ENCODE measurements around the gene KDM6B. TPM values are rescaled to one million over a fixed set of nuclear protein-coding genes. Genes with fewer than 3 reads are reported as not detected.

KDM6B gene
- total and polyA plus RNA-seq, 5 donors, result 18.6 to 28.1 (median 27.0) TPM

DNA sequence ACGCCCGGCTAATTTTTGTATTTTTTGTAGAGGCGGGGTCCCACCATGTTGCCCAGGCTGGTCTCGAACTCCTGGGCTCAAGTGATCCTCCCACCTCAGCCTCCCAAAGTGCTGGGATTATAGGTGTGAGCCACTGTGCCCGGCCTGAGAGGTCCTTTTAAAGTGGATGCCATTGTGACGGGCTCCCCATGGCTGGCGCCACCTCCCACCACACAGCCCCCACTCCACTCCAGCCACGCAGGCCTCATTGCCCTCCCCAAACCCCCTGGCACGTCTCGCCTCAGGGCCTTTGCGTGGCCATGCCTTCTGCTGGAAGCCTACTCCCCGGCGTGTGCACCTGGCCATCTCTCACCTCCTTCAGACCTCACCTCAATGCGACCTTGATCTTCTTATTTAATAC lies 11.9 kb upstream of the KDM6B start:
- ATAC-seq, result no peak
- no peak for DNase-seq
- intact Hi-C loops (cut with DNase I), result loop anchor here in 2 of 4 donors (2.0 to 5.0 kb wide), 4 partner anchors 31 to 170 kb away; no protein-coding TSS in a partner anchor
- H3K4me3 ChIP-seq (ENCODE audit: low read length), result no peak overlapping the region
- H3K9me3 ChIP-seq (ENCODE audit: control insufficient read depth, low read length), result no peaks in the 10 kb centered on the region
- H3K27me3 ChIP-seq (ENCODE audit: control insufficient read depth, insufficient read depth), result no peaks in the 10 kb centered on the region
- WGBS, result 76% methylated on average over 14 of the region's 14 CpGs
- no peak overlapping the region for H3K27ac ChIP-seq (ENCODE audit: low read length)
- H3K4me1 ChIP-seq (ENCODE audit: control insufficient read depth, insufficient read depth, low read length), result no peaks in the 10 kb centered on the region

GRCh38 chr17:7823581-7824001 lies 10.4 kb upstream of the KDM6B start:
- no peak overlapping the region for H3K4me3 ChIP-seq (ENCODE audit: low read length)
- no peaks in the 10 kb centered on the region for H3K27me3 ChIP-seq (ENCODE audit: control insufficient read depth, insufficient read depth)
- no peaks in the 10 kb centered on the region for H3K9me3 ChIP-seq (ENCODE audit: control insufficient read depth, low read length)
- no peak overlapping the region for H3K27ac ChIP-seq (ENCODE audit: low read length)
- DNase-seq, result no peak
- intact Hi-C loops (cut with DNase I), result loop anchor here in 2 of 4 donors (2.0 to 5.0 kb wide), 4 partner anchors 29 to 169 kb away; no protein-coding TSS in a partner anchor
- WGBS, result 90% methylated on average over 20 of the region's 20 CpGs
- no peak for ATAC-seq
- no peaks in the 10 kb centered on the region for H3K4me1 ChIP-seq (ENCODE audit: control insufficient read depth, insufficient read depth, low read length)

GRCh38 chr17:7824021-7824924 lies 9.7 kb upstream of the KDM6B start:
- Histone ChIP-seq H3K27me3 (ENCODE audit: control insufficient read depth, insufficient read depth) (no peaks in the 10 kb centered on the region), H3K9me3 (ENCODE audit: control insufficient read depth, low read length) (no peaks in the 10 kb centered on the region), H3K27ac (ENCODE audit: low read length) (no peak overlapping the region), H3K4me3 (ENCODE audit: low read length) (no peak overlapping the region), H3K4me1 (ENCODE audit: control insufficient read depth, insufficient read depth, low read length) (no peaks in the 10 kb centered on the region)
- intact Hi-C loops (cut with DNase I), result loop anchor here in 2 of 4 donors (5.0 kb wide), 3 partner anchors 82 to 168 kb away; no protein-coding TSS in a partner anchor
- WGBS, result 84% methylated on average over 9 of the region's 9 CpGs
- ATAC-seq (no peak), DNase-seq (no peak)

- intact Hi-C loops (cut with DNase I), result no loop called here
- DNase-seq (no peak), ATAC-seq (peak; percentile 25 to 33)
- Histone ChIP-seq H3K4me1 (ENCODE audit: control insufficient read depth, insufficient read depth, low read length) (no peaks in the 10 kb centered on the region), H3K9me3 (ENCODE audit: control insufficient read depth, low read length) (no peaks in the 10 kb centered on the region), H3K27me3 (ENCODE audit: control insufficient read depth, insufficient read depth) (no peaks in the 10 kb centered on the region), H3K27ac (ENCODE audit: low read length) (no peak overlapping the region), H3K4me3 (ENCODE audit: low read length) (no peak overlapping the region)
- 28% methylated on average over 12 of the region's 12 CpGs for WGBS
Observed at GRCh38 chr17:7825206-7825990, 8.6 kb upstream of the KDM6B start.

DNA sequence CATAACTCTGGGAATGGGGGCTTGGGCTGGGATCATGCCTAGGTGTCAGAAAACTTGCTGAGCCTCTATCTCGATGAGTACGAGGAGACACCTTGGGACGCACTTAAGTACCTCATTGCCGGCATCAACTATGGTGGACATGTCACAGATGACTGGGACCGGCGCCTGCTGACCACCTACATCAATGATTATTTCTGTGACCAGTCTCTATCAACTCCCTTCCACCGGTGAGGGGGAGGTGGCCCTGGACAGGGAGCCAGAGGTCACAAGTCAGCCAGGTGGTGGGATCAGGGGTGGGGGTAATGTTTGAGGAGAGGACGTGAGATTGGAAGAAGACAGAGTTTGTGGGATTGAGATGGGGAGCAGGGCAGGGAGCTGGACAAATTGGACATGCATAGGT lies 3.4 kb upstream of the KDM6B start:
- no peak for DNase-seq
- H3K4me3 ChIP-seq (ENCODE audit: low read length), result no peak overlapping the region
- intact Hi-C loops (cut with DNase I), result no loop called here
- no peak for ATAC-seq
- H3K4me1 ChIP-seq (ENCODE audit: control insufficient read depth, insufficient read depth, low read length), result no peaks in the 10 kb centered on the region
- H3K9me3 ChIP-seq (ENCODE audit: control insufficient read depth, low read length), result no peaks in the 10 kb centered on the region
- no peak overlapping the region for H3K27ac ChIP-seq (ENCODE audit: low read length)
- WGBS, result 87% methylated on average over 8 of the region's 8 CpGs
- H3K27me3 ChIP-seq (ENCODE audit: control insufficient read depth, insufficient read depth), result no peaks in the 10 kb centered on the region

DNA sequence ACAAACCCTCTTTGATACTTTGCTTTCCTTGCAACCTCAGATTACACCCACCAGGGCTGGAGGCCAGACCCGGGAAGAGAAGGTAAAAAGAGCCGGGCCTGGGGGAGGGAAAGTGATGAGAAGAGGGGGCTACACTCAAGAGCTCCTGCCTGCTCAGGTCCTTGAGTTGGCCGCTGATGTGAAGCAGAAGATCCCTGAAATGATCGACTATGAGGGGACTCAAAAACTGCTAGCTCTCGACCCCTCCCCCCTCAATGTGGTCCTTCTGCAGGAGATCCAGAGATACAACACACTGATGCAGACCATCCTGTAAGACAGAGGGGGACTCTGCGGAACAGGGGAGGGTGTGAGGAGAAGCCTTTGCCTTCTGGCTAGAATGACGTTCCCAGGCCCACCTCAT lies 2.8 kb upstream of the KDM6B start:
- Histone ChIP-seq H3K4me1 (ENCODE audit: control insufficient read depth, insufficient read depth, low read length) (no peaks in the 10 kb centered on the region), H3K9me3 (ENCODE audit: control insufficient read depth, low read length) (no peaks in the 10 kb centered on the region), H3K27ac (ENCODE audit: low read length) (no peak overlapping the region), H3K27me3 (ENCODE audit: control insufficient read depth, insufficient read depth) (no peaks in the 10 kb centered on the region), H3K4me3 (ENCODE audit: low read length) (no peak overlapping the region)
- no peak for DNase-seq
- ATAC-seq, result no peak
- WGBS, result 80% methylated on average over 7 of the region's 7 CpGs
- intact Hi-C loops (cut with DNase I), result no loop called here

GRCh38 chr17:7832431-7832830 lies 1.6 kb upstream of the KDM6B start:
- 86% methylated on average over 10 of the region's 10 CpGs for WGBS
- no peak overlapping the region for H3K4me3 ChIP-seq (ENCODE audit: low read length)
- intact Hi-C loops (cut with DNase I), result no loop called here
- H3K4me1 ChIP-seq (ENCODE audit: control insufficient read depth, insufficient read depth, low read length), result peaks cover 5% of the 10 kb centered on the region
- DNase-seq (no peak), ATAC-seq (no peak)
- no peaks in the 10 kb centered on the region for H3K27me3 ChIP-seq (ENCODE audit: control insufficient read depth, insufficient read depth)
- H3K27ac ChIP-seq (ENCODE audit: low read length), result no peak overlapping the region
- no peaks in the 10 kb centered on the region for H3K9me3 ChIP-seq (ENCODE audit: control insufficient read depth, low read length)

DNA sequence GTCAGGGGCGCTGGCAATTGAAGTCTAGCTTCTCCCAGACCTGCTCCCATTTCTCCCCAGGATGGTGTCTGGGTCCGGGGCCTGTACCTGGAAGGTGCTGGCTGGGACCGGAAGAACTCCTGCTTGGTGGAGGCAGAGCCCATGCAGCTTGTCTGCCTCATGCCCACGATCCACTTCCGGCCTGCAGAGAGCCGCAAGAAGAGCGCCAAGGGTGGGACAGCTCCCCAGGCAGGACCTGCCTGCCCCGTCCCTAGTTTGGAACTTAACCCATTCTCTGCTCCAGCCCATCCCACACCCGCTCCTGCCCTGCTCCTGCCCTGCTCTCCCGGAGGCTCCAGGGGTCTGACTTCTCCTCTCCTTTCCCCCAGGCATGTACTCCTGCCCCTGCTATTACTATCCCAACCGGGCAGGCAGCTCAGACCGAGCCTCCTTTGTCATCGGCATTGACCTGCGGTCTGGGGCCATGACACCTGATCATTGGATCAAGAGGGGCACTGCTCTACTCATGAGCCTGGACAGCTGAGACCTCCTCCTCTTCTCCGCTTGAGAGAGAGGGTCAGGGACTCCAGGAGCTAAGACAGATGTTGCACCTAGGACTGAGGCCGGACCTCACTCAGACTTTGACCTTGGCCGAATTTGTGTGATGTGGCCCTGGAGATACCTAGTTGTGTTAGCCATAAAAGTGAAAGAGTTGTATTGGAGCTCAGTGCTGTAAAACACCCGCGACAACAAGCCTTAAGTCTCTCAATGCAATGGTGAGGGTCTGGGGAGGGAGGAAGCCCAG lies 814 bp upstream of the KDM6B start:
- intact Hi-C loops (cut with DNase I), result no loop called here
- peak in 2 of 3 donors; percentile 49 to 67 for DNase-seq
- WGBS, result 48% methylated on average over 19 of the region's 19 CpGs
- H3K9me3 ChIP-seq (ENCODE audit: control insufficient read depth, low read length), result no peaks in the 10 kb centered on the region
- no peaks in the 10 kb centered on the region for H3K27me3 ChIP-seq (ENCODE audit: control insufficient read depth, insufficient read depth)
- H3K4me3 ChIP-seq (ENCODE audit: low read length), result no peak overlapping the region
- H3K27ac ChIP-seq (ENCODE audit: low read length), result peak overlapping the region; percentile 92
- no peak for ATAC-seq
- peaks cover 5% of the 10 kb centered on the region for H3K4me1 ChIP-seq (ENCODE audit: control insufficient read depth, insufficient read depth, low read length)

GRCh38 chr17:7834542-7834956 lies 532 bp downstream of the KDM6B start:
- H3K4me1 ChIP-seq (ENCODE audit: control insufficient read depth, insufficient read depth, low read length), result peaks cover 7% of the 10 kb centered on the region
- peak; percentile 20 to 41 for ATAC-seq
- intact Hi-C loops (cut with DNase I), result loop anchor here in 1 of 4 donors (2.0 kb wide), 1 partner anchor 22 kb away; the partner anchor contains the start of gene NAA38
- DNase-seq, result peak; percentile 75 to 90 (median 87)
- H3K4me3 ChIP-seq (ENCODE audit: low read length), result peak overlapping the region; percentile 94
- peak overlapping the region; percentile 100 for H3K27ac ChIP-seq (ENCODE audit: low read length)
- no peaks in the 10 kb centered on the region for H3K9me3 ChIP-seq (ENCODE audit: control insufficient read depth, low read length)
- H3K27me3 ChIP-seq (ENCODE audit: control insufficient read depth, insufficient read depth), result no peaks in the 10 kb centered on the region
- under 1% methylated on average over 20 of the region's 20 CpGs for whole genome bisulfite sequencing

DNA sequence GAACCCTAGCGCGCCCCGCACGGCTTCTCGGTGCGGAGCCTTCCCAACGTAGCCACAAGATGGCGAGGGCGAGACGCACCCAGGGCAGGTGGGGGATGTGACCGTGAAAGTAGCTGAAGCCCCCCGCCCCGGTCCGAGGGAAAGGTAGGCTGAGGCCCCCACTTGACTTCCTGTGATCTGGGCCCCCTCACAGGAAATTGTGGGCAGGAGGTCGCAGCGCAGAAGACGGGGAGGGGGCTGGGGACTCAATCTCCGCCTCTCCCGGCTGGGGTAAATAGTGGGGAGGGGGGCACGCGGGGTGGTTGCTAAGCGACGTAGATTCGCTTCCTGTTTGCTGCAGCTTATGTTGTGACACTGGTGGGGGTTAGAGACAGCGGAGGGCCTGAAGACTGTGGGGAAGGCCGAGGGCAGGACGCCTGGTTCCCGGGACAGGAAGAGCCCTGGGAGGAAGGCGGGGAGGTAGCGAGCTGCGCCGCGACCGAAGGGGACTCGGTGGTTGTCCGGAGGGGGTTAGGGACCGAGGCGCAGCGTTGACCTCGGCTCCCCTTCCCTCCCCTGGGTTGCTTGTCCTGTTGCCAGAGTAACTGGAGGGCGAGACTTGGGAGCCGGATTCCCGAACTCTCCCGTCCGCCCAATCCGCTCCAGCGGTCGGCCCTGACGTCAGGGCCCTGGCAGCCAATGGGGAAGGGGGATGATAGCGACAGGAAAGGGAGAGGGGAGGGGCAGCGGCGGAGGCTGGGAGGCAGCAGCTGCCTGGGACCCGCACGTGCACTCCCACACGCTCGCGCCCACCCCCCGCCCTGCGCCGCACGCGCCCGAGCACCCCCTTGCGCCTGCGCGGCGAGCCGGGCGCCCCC lies 1.2 kb downstream of the KDM6B start:
- ATAC-seq (peak; percentile 81 to 83), DNase-seq (peak; percentile 97 to 99 (median 99))
- intact Hi-C loops (cut with DNase I), result loop anchor here in 1 of 4 donors (2.0 kb wide), 1 partner anchor 22 kb away; the partner anchor contains the start of gene NAA38
- Histone ChIP-seq H3K9me3 (ENCODE audit: control insufficient read depth, low read length) (no peaks in the 10 kb centered on the region), H3K4me1 (ENCODE audit: control insufficient read depth, insufficient read depth, low read length) (peaks cover 7% of the 10 kb centered on the region), H3K27ac (ENCODE audit: low read length) (peak overlapping the region; percentile 100), H3K4me3 (ENCODE audit: low read length) (peak overlapping the region; percentile 94), H3K27me3 (ENCODE audit: control insufficient read depth, insufficient read depth) (no peaks in the 10 kb centered on the region)
- under 1% methylated on average over 69 of the region's 69 CpGs for WGBS
